ENCODE measurements around the gene SPACA7. TPM values are rescaled to one million over a fixed set of nuclear protein-coding genes. Genes with fewer than 3 reads are reported as not detected.

The SPACA7 gene
- total and polyA plus RNA-seq, 2 experiments from 2014 or later = not detected

DNA sequence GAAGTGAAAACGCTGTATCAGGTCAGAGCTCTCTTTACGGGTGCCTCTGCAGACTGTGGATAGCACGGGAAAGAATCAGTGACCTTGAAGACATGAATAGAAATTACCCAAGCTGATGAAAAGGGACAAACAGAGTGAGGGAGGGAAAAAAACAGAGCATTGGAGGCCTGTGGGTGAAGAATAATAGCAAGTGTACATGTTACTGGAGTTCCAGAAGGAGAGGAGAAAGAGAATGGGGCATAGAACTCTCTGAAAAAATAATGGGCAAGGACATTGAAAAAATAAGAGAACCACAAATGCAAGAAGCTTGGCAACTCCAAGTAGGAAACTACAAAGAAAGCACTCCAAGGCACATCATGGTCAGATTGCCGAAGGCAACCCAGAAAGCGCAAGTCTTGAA is 86.3 kb downstream of the SPACA7 start:
- no peaks in the 10 kb centered on the region for H3K36me3 ChIP-seq
- H3K27ac ChIP-seq = no peak overlapping the region
- TF ChIP-seq, protein P1, sequence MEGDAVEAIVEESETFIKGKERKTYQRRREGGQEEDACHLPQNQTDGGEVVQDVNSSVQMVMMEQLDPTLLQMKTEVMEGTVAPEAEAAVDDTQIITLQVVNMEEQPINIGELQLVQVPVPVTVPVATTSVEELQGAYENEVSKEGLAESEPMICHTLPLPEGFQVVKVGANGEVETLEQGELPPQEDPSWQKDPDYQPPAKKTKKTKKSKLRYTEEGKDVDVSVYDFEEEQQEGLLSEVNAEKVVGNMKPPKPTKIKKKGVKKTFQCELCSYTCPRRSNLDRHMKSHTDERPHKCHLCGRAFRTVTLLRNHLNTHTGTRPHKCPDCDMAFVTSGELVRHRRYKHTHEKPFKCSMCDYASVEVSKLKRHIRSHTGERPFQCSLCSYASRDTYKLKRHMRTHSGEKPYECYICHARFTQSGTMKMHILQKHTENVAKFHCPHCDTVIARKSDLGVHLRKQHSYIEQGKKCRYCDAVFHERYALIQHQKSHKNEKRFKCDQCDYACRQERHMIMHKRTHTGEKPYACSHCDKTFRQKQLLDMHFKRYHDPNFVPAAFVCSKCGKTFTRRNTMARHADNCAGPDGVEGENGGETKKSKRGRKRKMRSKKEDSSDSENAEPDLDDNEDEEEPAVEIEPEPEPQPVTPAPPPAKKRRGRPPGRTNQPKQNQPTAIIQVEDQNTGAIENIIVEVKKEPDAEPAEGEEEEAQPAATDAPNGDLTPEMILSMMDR (IDR thresholded peaks at IDR 0.05; ENCODE audit: low read depth, low read length) = no peak
- no peak overlapping the region for H3K4me3 ChIP-seq
- DNase-seq (ENCODE audit: low read depth in 1 of 2, low spot score in 1 of 2) = no peak
- no peaks in the 10 kb centered on the region for H3K4me1 ChIP-seq (ENCODE audit: low read depth)
- H3K27me3 ChIP-seq = no peaks in the 10 kb centered on the region
- no peaks in the 10 kb centered on the region for H3K9me3 ChIP-seq (ENCODE audit: low read depth)

DNA sequence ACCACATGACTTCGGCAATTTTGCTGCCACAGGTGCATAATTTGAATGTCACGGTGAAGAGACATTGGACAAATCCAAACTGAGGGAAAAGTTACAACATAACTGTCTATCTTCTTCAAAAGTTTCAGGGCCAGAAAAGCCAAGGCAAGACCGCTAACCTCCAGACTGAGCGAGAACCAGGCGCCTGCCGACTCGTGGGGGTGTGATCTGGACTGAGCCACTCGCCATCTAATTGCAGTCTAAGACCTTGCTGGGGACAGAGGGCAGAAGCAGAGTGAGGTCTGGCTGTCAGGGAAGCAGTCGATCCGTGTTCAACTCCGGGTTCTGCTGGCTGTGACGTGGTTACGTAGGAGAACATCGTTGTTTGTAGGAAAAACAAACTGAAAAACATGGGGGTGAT is 88.6 kb downstream of the SPACA7 start:
- TF ChIP-seq, protein P1 (IDR thresholded peaks at IDR 0.05; ENCODE audit: low read depth, low read length) = no peak
- no peak for DNase-seq (ENCODE audit: low read depth in 1 of 2, low spot score in 1 of 2)
- Histone ChIP-seq H3K36me3 (no peaks in the 10 kb centered on the region), H3K27me3 (no peaks in the 10 kb centered on the region), H3K9me3 (ENCODE audit: low read depth) (no peaks in the 10 kb centered on the region), H3K4me3 (no peak overlapping the region), H3K4me1 (ENCODE audit: low read depth) (no peaks in the 10 kb centered on the region), H3K27ac (no peak overlapping the region)

DNA sequence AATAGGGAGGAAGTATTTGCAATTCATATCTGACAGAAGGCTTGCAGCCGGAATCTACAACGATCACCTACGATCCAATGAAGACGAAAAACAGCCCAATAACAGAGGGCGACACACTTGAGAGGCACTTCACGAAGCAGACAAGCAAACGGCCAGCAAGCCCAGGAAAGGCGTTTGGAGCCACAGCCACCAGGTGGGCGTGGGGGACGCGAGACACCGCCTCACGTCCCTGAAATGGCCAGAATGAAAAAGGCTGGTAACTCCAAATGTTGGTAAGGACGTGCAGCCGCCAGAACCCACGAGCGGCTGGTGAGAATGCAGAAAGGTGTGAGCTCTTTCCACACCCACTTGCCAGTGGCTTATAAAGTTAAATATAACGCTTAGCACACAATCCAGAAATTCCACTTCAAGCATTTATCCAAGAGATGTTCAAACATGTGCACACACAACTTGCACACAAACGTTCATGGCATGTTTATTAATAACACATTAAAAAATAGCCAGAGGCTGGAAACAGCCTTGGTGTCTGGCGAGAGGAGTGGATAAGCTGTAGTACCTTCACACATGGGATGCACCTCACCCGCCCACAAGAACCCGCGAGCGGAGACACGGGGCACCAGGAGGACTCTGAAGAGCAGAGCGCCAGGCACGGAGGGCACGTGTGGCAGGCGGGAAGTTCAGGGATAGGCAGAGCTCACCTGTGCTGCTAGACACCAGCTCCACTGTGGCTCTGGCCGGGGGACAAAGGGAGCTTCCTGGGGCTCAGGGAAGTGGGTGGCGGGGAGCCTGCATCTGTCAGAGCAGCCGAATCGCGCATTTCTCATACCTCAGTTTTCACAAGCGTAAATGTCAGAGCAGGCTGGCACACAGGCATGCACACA is 89.3 kb downstream of the SPACA7 start:
- Histone ChIP-seq H3K9me3 (ENCODE audit: low read depth) (no peaks in the 10 kb centered on the region), H3K27ac (no peak overlapping the region), H3K4me3 (no peak overlapping the region), H3K27me3 (no peaks in the 10 kb centered on the region), H3K4me1 (ENCODE audit: low read depth) (no peaks in the 10 kb centered on the region), H3K36me3 (no peaks in the 10 kb centered on the region)
- DNase-seq (ENCODE audit: low read depth in 1 of 2, low spot score in 1 of 2) = no peak
- TF ChIP-seq, protein P1 (IDR thresholded peaks at IDR 0.05; ENCODE audit: low read depth, low read length) = no peak

DNA sequence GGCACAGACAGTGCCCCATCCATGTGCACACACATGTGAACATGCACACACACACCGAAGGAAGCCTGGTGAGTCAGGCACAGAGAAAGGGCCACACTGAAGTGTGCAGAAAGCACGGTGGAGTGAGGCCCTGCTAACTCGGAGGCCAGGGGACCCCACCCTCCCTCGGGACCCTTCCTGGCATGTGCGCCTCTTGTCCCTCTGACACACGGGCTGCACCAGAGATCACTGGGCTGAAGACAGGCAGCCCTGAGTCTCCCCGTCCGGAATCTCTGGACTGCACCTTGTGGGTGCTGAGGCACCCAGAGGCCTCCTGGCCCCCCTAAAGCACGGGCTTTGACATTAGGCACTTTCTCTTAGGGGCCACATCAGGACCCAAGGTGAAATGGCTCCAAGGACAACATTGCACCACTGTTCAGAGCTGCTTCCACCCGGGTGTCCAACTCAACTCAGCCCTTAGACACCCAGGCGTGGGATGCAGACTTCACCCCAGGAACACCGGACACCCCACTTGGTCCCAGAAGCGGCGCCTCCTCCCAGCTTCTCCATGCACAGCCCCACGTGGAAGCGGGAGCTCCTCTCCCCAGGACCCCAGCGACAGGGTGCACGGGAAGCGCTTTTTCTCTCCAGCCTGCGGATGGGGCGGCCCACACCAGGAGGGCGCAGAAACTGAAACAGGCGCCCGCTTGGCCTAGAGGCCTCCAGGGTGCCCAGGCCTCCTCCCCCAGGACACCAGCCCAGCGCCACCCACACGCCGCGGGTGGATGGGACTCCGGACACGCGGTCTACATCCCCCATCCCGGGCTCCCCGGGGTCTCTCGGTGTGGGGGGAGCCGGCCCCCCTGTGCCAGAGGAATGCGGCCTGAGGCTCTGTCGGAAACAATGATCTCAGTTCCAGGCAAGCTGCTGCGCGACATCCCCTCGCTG is 90.2 kb downstream of the SPACA7 start:
- Histone ChIP-seq H3K9me3 (ENCODE audit: low read depth) (no peaks in the 10 kb centered on the region), H3K4me3 (no peak overlapping the region), H3K27ac (no peak overlapping the region), H3K27me3 (no peaks in the 10 kb centered on the region), H3K36me3 (no peaks in the 10 kb centered on the region), H3K4me1 (ENCODE audit: low read depth) (no peaks in the 10 kb centered on the region)
- DNase-seq (ENCODE audit: low read depth in 1 of 2, low spot score in 1 of 2) = no peak
- TF ChIP-seq, protein P1 (IDR thresholded peaks at IDR 0.05; ENCODE audit: low read depth, low read length) = no peak

DNA sequence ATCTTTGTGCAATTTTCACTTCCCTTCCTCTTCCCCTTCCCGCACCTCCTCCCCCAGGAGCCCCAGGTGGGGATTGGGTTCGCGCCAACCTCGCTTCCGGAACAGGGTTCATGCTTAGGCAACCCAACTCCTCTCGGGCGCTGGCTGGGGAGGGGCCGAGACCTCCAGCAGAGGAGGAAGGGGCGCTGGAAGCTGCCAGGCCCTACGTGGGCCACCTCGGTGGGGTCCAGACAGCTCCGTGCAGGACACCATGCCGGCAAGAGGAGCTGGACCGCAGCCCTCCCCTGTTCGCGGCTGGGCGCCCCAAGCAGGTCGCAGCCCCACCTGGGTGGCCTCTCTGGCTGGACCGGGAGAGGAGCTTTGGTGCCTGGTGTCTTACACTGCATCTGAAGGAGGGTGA is 91.1 kb downstream of the SPACA7 start:
- no peak for DNase-seq (ENCODE audit: low read depth in 1 of 2, low spot score in 1 of 2)
- Histone ChIP-seq H3K9me3 (ENCODE audit: low read depth) (no peaks in the 10 kb centered on the region), H3K27ac (no peak overlapping the region), H3K4me1 (ENCODE audit: low read depth) (no peaks in the 10 kb centered on the region), H3K36me3 (no peaks in the 10 kb centered on the region), H3K27me3 (no peaks in the 10 kb centered on the region), H3K4me3 (no peak overlapping the region)
- TF ChIP-seq, protein P1 (IDR thresholded peaks at IDR 0.05; ENCODE audit: low read depth, low read length) = no peak
